HPDE6-E6E7 (cell line): Measurements from ENCODE around the gene CCT6A.
"Not testable (repeated sequence)": the region's sequence is repeated elsewhere in the genome, so short reads cannot be mapped to it uniquely, and the experiment has no call there.

Source experiments
- DNase-seq: peaks from one replicate; pipeline ENCODE4 v3.0.0; 2011; ENCODE audit warnings: missing footprints; ENCODE audit errors: extremely low spot score

CCT6A gene, protein sequence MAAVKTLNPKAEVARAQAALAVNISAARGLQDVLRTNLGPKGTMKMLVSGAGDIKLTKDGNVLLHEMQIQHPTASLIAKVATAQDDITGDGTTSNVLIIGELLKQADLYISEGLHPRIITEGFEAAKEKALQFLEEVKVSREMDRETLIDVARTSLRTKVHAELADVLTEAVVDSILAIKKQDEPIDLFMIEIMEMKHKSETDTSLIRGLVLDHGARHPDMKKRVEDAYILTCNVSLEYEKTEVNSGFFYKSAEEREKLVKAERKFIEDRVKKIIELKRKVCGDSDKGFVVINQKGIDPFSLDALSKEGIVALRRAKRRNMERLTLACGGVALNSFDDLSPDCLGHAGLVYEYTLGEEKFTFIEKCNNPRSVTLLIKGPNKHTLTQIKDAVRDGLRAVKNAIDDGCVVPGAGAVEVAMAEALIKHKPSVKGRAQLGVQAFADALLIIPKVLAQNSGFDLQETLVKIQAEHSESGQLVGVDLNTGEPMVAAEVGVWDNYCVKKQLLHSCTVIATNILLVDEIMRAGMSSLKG

DNA sequence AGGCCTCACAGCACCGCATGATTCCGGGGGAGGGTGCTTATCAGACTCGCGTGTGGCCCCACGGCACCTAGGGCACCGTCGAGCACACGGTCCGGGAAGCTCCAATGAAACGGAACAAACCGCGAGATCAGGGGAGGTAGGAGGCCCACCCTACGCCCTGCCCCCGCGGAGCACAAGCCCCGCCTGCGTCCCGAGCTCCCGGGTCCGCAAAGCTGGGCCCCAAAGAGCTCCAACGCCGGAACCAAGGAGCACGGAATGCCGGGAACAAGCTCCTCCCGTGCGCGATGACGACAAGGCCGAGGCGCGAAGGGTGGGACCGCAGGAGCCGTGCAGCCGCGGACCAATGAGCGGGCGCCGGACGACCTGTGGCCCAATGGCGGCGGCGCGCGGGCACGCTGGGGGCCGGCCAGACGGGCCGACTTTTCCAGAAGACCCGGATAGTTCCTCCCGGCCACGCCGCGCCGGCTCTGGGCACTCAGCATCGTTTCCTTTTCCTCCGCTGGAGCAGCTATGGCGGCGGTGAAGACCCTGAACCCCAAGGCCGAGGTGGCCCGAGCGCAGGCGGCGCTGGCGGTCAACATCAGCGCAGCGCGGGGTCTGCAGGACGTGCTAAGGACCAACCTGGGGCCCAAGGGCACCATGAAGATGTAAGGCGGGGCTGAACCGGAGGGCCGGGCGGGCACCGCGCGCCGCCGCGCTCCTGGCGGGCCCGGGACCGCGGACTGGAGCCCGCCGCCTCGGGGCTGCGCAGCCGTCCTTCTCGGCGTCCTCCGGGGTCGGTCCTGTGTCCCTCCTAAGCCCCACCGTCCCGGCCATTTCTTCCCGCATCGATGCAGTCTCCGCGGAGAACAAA lies at the start of gene CCT6A, which contains the start of gene PSPH:
Gene CCT6A, plus strand, starts transcription at position 427 of the 853 bp plus-strand sequence. Its CDS starts 84 bp downstream, at position 511.
Gene PSPH, minus strand, starts transcription at position 106 of the 853 bp plus-strand sequence. CDS start 30,232 bp downstream, outside the sequence.
- peak; percentile 90 for DNase-seq

DNA sequence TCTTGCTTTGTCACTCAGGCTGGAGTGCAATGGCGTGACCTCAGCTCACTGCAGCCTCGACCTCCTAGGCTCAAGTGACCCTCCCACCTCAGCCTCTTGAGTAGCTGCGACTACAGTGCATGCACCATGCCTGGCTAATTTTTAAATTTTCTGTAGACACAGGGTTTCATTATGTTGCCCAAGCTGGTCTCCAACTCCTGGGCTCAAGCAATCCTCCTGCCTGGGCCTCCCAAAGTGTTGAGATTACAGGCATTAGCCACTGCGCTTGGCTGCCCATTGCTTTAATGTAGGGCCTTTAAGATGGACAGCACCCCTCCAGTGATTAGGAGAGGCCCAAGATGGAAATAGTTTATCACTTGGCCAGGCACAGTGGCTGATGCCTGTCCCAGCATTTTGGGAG lies 47.8 kb upstream of the CCT6A start:
- no peak for DNase-seq

DNA sequence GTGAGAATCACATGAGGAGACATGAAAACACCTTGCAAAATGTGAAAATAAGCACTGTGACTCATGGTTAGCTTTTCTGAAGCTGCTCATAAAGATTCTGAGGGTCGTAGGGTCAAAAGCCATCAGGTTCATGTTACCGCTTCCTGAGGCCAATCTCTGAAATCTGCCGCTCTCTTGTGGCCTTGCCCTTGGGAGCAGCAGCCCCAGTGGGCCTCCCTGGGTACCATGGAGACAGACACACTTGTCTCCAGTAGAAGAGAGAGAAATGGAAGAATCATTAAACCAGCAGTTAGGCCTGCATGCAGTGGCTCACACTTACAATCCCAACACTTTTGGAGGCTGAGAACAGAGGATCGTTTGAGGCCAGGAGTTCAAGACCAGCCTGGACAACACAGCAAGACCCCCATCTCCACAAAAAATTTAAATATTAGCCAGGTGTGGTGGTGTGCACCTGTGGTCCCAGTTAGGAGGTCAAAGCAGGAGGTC lies 44.4 kb upstream of the CCT6A start:
- no peak for DNase-seq

DNA sequence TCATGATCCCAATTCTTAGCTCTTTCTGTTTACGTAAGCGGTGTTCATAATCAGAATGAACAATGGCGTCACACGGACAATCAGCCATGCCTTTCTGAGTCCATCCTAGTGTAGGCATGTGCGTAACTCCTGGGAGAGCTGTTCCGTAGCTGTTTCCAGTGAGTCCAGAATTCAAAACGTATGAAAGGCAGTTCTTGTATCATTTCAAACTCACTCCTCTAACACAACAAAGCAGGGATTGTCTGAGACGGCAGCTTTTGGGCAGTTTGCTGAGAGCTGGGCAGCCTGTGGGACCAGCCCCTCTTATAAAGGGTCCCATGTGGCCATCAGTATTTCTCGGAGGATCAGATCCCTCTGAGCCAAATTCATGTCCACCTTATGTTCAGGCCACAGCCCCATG lies 43.7 kb upstream of the CCT6A start:
- no peak for DNase-seq

DNA sequence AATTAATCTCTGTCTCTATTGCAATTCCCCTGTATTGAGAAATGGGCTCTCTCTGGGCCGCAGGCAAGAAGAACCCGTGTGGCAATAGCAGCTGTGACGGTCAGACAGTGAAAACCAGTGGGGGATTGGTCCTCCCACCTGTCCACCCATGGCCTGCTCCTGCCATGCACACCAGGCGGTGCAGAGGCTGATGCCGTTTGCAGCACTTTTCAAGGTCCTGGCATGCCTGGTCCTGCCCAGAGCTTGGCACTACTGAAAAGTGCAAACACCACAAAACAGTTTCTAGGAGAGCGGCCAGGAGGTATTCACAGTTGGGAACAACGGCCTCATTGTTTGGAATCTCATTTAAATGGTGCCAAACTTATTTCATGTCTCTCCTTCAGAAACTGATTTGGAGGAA lies 41.9 kb upstream of the CCT6A start:
- DNase-seq, result peak; percentile 63

DNA sequence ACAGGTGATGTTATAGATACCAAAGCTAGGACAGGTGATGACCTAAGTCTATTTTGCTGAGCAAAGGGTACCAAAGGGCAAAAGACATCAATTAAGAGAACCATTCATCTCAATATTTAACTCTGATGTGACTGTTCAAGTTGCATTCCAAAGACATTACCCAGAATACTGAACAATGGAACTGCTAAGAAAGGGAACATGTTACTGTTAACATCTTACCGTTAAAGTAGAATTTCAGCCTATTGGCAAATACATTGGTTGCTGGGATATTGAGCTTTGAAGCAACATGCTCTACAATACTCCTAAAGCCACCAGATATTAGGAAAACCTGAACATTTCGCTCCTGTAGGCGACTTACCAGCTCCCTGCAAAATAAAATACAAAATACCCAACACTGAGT lies 34.5 kb upstream of the CCT6A start:
- DNase-seq, result not testable (repeated sequence)

DNA sequence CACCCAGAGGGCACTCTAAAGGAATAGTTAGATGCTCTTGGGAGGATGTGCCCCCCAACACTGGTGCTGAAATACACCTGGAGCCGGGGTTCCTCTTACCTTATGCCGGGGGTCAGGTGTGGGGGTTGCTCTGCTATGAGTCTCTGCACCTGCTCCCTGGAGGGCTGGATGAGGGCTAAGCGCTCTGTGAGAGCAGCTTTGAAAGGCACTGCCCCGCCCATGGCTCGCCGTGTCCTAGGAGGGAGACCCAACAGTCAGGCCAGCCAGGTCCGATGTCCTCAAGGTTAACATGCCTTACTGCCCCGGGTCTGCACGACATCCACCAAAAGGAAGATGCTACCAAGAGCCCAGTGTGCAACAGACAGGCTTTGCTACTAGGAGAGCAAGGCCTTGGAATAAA lies 32.1 kb upstream of the CCT6A start:
- DNase-seq, result no peak

DNA sequence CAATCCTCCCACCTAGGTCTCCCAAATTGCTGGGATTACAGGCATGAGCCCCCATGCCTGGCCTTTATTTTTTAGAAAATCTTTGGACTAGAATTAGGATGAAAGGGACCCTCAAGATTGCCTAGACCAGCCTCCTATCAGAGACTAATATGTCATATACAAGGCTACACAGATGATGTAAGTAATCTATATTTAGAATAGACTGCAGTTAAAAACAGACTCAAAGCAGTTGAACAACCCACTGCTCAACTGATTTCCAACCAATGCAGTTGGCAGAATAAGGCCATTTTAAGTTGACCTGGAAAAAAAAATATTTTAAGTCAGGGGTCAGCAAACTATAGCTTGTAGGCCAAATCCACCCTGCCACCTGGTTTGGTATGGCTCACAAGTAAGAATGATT lies 28.1 kb upstream of the CCT6A start:
- no peak for DNase-seq

DNA sequence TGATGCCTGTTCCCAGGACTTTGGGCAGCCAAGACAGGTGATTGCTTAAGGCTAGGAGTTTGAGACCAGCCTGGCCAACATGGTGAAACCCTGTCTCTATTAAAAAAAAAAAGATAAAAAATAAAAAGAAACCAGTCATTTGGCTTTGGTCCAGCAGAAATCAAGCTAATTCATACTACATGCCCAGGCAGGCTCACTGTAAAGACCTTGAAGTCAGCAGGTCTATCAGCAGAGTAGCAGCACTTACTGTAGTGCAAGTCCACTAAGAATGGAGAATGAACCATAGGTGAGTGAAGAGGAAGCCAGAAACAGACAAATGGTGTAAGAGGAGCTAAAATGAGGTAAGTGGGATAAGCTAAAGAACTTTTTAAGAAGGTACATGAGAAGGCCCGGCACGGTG lies 25.0 kb upstream of the CCT6A start:
- DNase-seq, result no peak

DNA sequence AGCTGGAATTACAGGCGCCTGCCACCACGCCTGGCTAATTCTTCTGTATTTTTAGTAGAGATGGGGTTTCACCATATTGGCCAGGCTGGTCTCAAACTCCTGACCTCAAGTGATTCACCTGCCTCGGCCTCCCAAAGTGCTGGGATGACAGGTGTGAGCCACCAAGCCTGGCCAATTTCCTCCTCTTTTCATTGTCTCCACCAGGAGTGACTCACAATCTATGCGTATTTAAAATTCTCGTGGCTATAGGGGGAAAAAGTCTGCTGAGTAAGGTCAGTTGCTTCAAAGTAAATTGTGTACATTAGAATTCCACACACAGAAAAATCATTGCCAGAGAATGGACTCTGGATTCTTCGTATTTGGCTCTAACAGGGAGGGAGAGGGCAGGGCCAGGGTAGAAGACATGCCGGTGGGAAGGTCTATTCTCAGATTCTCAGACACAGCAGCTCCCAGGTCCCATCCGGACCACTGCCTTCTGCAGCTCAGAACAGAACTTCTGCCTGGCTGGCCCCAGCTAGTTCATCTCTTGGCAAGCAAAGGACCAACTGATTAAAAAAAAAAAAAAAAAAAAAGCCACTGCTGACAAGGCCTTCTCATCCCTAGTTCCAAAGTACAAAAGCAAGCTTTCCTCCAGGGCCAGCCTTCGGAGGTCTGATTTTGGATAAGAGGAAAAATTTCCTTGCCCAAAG lies 22.5 kb upstream of the CCT6A start:
- no peak for DNase-seq

DNA sequence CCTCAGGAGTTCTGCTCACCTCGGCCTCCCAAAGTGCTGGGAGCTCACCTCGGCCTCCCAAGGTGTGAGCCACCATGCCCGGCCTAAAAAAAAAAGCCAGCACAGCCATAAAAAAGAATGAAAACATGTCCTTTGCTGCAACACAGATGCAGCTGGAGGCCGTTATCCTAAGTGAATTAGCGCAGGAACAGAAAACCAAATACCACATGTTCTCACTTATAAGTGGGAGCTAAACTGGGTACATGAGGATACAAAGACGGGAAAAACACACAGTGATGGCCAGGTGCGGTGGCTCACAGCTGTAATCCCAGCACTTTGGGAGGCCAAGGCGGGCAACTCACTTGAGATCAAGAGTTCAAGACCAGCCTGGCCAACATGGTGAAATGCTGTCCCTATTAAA lies 21.2 kb upstream of the CCT6A start:
- DNase-seq, result no peak

DNA sequence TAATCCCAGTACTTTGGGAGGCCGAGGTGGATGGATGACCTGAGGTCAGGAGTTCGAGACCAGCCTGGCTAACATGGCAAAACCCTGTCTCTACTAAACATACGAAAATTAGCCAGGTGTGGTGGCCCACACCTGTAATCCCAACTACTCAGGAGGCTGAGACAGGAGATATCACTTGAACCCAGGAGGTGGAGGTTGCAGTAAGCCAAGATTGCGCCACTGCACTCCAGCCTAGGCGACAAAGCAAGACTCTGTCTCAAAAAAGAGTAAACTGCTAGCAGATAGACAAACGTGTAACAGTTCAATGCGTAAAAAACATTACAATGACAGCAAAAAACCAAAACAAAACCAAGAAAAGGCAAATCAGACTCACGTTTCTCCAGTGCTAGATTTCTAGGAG lies 20.0 kb upstream of the CCT6A start:
- DNase-seq, result not testable (repeated sequence)

DNA sequence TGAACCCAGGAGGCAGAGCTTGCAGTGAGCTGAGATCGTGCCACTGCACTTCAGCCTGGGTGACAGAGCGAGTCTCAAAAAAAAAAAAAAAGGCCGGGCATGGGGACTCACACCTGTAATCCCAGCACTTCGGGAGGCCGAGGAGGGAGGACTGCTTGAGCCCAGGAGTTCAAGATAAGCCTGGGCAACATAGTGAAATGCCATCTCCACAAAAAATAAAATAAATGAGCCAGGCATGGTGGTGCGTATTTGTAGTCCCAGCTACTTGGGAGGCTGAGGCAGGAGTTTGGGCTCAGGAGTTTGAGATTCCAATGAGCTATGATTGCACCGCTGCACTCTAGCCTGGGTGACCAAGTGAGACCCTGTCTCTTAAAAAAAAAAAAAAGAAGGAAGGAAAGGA lies 19.0 kb upstream of the CCT6A start:
- not testable (repeated sequence) for DNase-seq

DNA sequence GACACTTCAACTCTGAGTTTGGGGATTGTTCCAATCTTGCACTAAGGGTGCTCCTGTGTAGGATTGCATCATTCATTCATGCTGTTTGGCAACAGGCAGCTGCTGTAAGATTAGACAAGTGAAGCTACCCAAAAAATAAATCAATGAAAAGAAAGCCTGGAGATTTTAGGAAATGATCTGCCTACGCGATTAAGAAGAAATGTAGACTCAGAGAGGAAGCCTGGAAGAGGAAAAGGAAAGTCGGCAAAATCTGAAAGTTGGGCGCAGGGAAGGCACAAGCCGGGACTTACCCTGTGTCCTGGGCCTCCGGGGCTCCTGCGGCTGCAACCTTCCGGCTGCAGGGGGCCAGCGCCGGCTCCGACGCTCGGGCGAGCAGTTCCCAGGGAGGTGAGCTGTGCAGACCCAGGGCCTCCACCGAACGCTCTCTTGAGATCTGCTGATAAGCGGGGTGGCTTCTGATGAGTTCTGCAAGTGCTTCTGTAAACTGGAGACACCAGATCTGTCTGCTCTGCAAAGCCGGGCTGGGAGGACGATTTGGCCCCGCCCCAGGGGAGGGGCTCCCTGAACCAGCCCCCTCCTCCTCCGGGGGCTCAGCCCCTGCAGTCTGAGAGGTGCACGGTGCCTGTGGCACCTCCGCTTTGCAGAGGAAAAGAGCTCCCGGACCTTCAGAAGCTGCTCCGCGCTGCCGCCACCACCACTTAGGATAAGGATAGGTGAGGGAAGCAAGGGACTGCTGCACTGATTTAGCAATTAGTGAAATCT lies 17.7 kb upstream of the CCT6A start:
- DNase-seq, result peak; percentile 44

DNA sequence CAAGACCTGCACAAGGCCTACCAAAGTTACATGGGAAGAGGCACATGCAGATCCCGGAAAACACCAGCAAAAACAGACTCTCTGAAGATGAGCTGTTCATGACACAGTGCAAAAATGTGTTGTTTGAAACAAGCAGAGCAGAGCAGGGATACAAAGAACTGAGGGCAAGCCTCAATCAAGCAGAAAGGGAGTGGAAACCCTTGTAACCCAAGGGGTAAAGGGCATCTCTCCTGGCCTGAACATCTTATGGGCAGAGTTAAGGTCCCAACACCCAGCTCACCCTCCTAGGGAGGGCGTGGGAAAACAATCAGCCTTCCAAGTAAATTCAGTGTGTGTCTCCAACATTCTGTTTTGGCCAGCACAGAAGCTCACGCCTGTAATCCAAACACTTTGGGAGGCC lies 10.8 kb upstream of the CCT6A start:
- DNase-seq, result no peak

DNA sequence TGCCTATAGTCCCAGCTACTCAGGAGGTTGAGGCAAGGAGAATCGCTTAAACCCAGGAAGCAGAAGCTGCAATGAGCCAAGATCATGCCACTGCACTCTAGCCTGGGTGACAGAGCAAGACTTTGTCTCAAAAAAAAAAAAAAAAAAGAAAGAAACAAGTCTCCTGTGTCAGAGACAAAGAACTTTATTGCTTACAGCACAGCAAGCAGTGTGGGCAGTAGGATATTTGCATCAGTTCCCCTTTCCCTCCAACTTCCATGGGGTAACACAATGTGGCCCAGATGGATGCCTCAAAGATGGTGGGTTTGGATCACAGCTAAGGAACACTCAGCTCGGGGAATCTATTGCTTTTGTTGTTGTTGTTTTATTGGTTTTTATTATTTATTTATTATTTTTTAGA lies 5.8 kb upstream of the CCT6A start:
- not testable (repeated sequence) for DNase-seq

DNA sequence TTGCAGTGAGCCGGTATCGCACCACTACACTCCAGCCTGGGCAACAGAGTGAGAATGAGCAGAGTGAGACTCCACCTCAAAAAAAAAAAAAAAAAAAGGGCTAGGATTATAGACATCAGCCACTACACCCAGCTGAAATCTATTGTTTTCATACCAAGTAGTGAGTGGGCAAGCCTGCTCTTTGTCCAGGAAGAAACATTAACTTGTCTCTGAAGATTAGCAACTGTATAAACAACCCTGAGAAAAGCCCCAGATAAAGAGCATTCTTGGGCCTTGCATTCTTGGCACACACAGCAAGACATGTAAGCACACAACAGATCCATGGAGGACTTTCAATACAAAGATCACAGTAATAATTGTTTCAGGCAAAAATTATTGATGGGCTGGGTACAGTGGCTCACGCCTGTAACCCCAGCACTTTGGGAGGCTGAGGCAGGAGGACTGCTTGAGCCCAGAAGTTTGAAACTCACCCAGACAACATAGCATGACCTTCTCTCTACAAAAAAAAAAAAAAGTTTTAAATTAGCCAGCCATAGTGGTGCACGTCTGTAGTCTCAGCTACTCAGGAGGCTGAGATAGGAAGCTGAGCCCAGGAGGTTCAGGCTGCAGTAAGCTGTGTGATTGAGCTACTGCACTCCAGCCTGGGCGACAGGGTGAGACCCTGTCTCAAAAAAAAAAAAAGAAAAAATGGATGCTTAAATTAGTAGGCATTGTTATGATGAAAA lies 4.7 kb upstream of the CCT6A start:
- no peak for DNase-seq

DNA sequence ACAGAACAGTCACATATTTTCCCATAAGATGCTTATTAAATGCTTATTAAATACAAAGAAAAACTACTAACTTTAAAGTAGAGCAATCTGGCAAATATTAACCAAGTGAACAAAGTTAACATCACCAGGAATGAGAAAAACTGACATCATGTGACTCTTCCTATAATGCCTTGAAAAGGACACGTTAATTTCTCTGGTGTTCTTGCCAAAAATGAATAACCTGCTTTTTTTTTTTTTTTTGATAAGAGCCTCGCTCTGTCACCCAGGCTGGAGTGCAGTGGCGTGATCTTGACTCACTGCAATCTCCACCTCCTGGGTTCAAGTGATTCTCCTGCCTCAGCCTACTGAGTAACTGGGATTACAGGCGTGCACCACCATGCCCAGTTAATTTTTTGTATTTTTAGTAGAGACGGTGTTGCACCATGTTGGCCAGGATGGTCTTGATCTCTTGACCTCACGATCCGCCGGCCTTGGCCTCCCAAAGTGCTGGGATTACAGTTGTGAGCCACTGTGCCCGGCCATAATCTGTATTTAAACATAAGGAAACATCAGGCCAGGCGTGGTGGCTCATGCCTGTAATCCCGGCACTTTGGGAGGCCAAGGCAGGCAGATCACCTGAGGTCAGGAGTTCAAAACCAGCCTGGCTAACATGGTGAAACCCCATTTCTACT lies 4.0 kb upstream of the CCT6A start:
- DNase-seq, result not testable (repeated sequence)

DNA sequence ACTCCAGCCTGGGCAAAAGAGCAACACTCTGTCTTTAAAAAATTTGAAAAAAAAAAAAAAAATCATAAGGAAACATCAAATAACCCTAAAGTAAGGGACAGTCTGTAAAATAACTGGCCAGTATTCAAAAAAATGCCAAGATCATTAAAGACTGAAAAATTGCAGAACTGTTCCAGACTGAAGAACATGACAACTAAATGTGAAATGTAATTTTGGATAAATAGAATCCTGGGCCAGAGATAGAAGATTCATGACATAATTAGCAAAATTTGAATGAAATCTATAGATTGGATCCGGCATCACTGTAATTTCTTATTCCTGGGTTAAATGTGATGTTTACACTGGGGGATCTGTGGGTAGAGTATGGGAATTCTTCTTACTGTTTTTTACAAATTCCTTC lies 3.3 kb upstream of the CCT6A start:
- DNase-seq, result no peak

DNA sequence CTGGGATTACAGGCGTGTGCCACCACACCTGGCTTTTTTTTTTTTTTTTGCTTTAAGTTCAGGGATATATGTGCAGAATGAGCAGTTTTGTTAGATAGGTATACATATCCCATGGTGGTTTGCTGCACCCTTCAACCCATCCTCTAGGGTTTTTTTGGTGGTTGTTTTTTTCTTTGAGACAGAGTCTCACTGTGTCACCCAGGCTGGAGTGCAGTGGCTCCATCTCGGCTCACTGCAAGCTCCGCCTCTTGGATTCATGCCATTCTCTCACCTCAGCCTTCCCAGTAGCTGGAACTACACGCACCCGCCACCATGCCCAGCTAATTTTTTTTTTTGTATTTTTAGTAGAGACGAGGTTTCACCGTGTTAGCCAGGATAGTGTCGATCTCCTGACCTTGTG lies 2.8 kb upstream of the CCT6A start:
- DNase-seq, result not testable (repeated sequence)
